Measurements from ENCODE around the gene MICAL2. TPM values are rescaled to one million over a fixed set of nuclear protein-coding genes. Genes with fewer than 3 reads are reported as not detected.

MICAL2 gene
- total and polyA plus RNA-seq, 2 donors (not counting 1 experiment from before 2014, with no cell fraction given), result 0.32 to 0.40 TPM

- H3K4me1 Mint-ChIP-seq, result no peaks in the 10 kb centered on the region
- WGBS (ENCODE audit: insufficient coverage), result 90% methylated on average over 12 of the region's 12 CpGs
- intact Hi-C loops (cut with micrococcal nuclease), result no loop called here
These were observed 41.2 kb upstream of the MICAL2 start for GRCh38 chr11:12069066-12069676.

More at GRCh38 chr11:12069066-12069676, 41.2 kb upstream of the MICAL2 start:
- TF ChIP-seq EZH2 (IDR thresholded peaks at IDR 0.05; ENCODE audit: borderline replicate concordance, insufficient read depth, low read depth, low read length, poor library complexity, severe bottlenecking) (no peak), CTCF (IDR thresholded peaks at IDR 0.05) (no peak)
- peaks cover 0 to 3% (median 0%) of the 10 kb centered on the region in 3 donors for H3K9me3 ChIP-seq (ENCODE audit: control extremely low read depth in 1 of 3, control insufficient read depth in 2 of 3, insufficient read depth in 1 of 3, low read length in 2 of 3)
- ATAC-seq (ENCODE audit: low read depth) (no peak), DNase-seq (no peak)
- no peak overlapping the region for H2AFZ ChIP-seq (ENCODE audit: insufficient read depth, low read depth, low read length, poor library complexity, severe bottlenecking)
- H3K9ac ChIP-seq (ENCODE audit: low read length), result no peak overlapping the region
- H3K27ac ChIP-seq (ENCODE audit: low read length in 2 of 2), result no peak overlapping the region
- Mint-ChIP-seq H3K27me3 (peaks cover 36% of the 10 kb centered on the region), H3K4me3 (no peak overlapping the region), H3K27ac (no peak overlapping the region), H3K9me3 (ENCODE audit: insufficient read depth) (no peaks in the 10 kb centered on the region)
- no peaks in the 10 kb centered on the region for H3K36me3 ChIP-seq (replicated peaks in 1 of 2; ENCODE audit: control extremely low read depth in 1 of 2, control insufficient read depth in 1 of 2, extremely low read depth in 1 of 2, insufficient read depth in 2 of 2, low read length in 1 of 2)
- H3K79me2 ChIP-seq (ENCODE audit: control insufficient read depth, insufficient read depth, low read length), result no peaks in the 10 kb centered on the region
- no peak overlapping the region for H3K4me3 ChIP-seq (ENCODE audit: control extremely low read depth in 1 of 5, extremely low read depth in 1 of 5, insufficient read depth in 1 of 5, low read depth in 2 of 5, low read length in 4 of 5)
- no peaks in the 10 kb centered on the region for H4K20me1 ChIP-seq (ENCODE audit: control insufficient read depth, insufficient read depth, low read length, poor library complexity, severe bottlenecking)
- no peaks in the 10 kb centered on the region for H3K4me1 ChIP-seq (ENCODE audit: control insufficient read depth in 2 of 2, insufficient read depth in 2 of 2, low read length in 2 of 2)
- ChIA-PET CTCF (no interaction called here), POLR2A (no interaction called here)
- no peak overlapping the region for H3K4me2 ChIP-seq (replicated peaks; ENCODE audit: low read depth, low read length, poor library complexity, severe bottlenecking)
- H3K27me3 ChIP-seq (replicated peaks in 1 of 4; ENCODE audit: control extremely low read depth in 1 of 4, control insufficient read depth in 3 of 4, insufficient read depth in 4 of 4, low read length in 3 of 4), result peaks cover 0 to 3% (median 0%) of the 10 kb centered on the region in 4 experiments

Data from B cell (primary cell).